Smooth muscle cell (in vitro differentiated cells): Measurements from ENCODE around the gene FAM107B. TPM values are rescaled to one million over a fixed set of nuclear protein-coding genes. Genes with fewer than 3 reads are reported as not detected.

Experiments
- DNase-seq: peaks from one replicate; lab custom pipeline; 2025; ENCODE audit not compliant: unreplicated experiment; lab: John Stamatoyannopoulos, UW
- H2AFZ ChIP-seq: fragments of 200-600 bp; sonication (generic); 2 replicates; pipeline ENCODE4 v1.6.0; 2016; ENCODE audit warnings: antibody characterized with exemption, low read depth, mild to moderate bottlenecking
- H3F3A ChIP-seq: fragments of 200-600 bp; sonication (generic); 2 replicates; pipeline ENCODE4 v1.6.0; 2017; ENCODE audit warnings: antibody characterized with exemption, low read depth
- H3K27ac ChIP-seq: fragments of 200-600 bp; sonication (generic); 2 replicates; pipeline ENCODE4 v1.5.1; 2016; ENCODE audit warnings: low read depth, mild to moderate bottlenecking
- H3K27me3 ChIP-seq: fragments of 200-600 bp; sonication (generic); 2 replicates; pipeline ENCODE4 v1.6.1; 2016; ENCODE audit warnings: low read depth, mild to moderate bottlenecking
- H3K36me3 ChIP-seq: fragments of 200-600 bp; sonication (generic); 2 replicates; pipeline ENCODE4 v1.5.1; 2016; ENCODE audit warnings: low read depth
- H3K4me1 ChIP-seq: fragments of 200-600 bp; sonication (generic); 2 replicates; pipeline ENCODE4 v1.5.1; 2016; ENCODE audit warnings: low read depth
- H3K4me2 ChIP-seq: fragments of 200-600 bp; sonication (generic); 2 replicates; pipeline ENCODE4 v1.6.0; 2016; ENCODE audit warnings: mild to moderate bottlenecking
- H3K4me3 ChIP-seq: fragments of 200-600 bp; sonication (generic); 2 replicates; pipeline ENCODE4 v1.5.1; 2016; ENCODE audit warnings: mild to moderate bottlenecking
- H3K79me2 ChIP-seq: fragments of 200-600 bp; sonication (generic); 2 replicates; pipeline ENCODE4 v1.6.0; 2016; ENCODE audit warnings: low read depth, mild to moderate bottlenecking
- H3K9ac ChIP-seq: fragments of 200-600 bp; sonication (generic); 2 replicates; pipeline ENCODE4 v1.6.0; 2016; ENCODE audit warnings: low read depth
- H3K9me3 ChIP-seq: fragments of 200-600 bp; sonication (generic); replicated peaks from 2 replicates; pipeline ENCODE4 v1.5.1; 2016; ENCODE audit warnings: low read depth
- H4K20me1 ChIP-seq: fragments of 200-600 bp; sonication (generic); 2 replicates; pipeline ENCODE4 v1.6.0; 2016; ENCODE audit warnings: low read depth
- WGBS: methylation state at CpG from one replicate; pipeline ENCODE4 v1.1.7; 2016; ENCODE audit warnings: low lambda C conversion rate; 5-methylcytosine and 5-hydroxymethylcytosine counted together
- polyA plus RNA-seq: library from polyadenylated mRNA; unstranded; fragments of >200 nt; fragmentation: Nextera tagmentation; extraction: Ambion mirVana; gene quantifications from 2 replicates; pipeline ENCODE4 v1.2.1, GENCODE V29; 2016
- total RNA-seq: library from RNA; depleted of rRNA; stranded (reverse); fragments of >200 nt; gene quantifications from 2 replicates; pipeline ENCODE4 v1.2.3, GENCODE V29; 2014
- TF ChIP-seq, protein P1 (sequence below): fragments of 200-600 bp; sonication (generic); IDR thresholded peaks from 2 replicates; pipeline ENCODE4 v1.5.1; 2017; ENCODE audit warnings: borderline replicate concordance, mild to moderate bottlenecking, antibody characterized with exemption; ENCODE audit not compliant: insufficient read depth, poor library complexity, severe bottlenecking

The FAM107B gene
- total and polyA plus RNA-seq, 2 experiments from 2014 or later: 8.7 to 9.0 TPM

DNA sequence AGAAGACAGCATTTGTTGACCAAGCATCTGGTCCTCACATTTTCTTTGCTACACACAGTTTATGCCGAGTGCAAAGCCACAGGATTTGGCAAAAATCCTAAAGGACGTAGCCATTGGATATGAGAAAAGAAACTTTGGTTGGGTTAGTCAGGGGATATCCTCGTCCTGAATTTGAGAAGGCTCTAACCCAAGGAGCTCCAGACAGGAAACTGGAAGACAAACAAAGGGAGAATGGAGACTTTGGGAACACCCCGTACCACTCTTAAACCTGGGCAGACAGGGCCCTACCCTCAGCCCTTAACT is 297.3 kb downstream of the FAM107B start:
- TF ChIP-seq, protein P1, sequence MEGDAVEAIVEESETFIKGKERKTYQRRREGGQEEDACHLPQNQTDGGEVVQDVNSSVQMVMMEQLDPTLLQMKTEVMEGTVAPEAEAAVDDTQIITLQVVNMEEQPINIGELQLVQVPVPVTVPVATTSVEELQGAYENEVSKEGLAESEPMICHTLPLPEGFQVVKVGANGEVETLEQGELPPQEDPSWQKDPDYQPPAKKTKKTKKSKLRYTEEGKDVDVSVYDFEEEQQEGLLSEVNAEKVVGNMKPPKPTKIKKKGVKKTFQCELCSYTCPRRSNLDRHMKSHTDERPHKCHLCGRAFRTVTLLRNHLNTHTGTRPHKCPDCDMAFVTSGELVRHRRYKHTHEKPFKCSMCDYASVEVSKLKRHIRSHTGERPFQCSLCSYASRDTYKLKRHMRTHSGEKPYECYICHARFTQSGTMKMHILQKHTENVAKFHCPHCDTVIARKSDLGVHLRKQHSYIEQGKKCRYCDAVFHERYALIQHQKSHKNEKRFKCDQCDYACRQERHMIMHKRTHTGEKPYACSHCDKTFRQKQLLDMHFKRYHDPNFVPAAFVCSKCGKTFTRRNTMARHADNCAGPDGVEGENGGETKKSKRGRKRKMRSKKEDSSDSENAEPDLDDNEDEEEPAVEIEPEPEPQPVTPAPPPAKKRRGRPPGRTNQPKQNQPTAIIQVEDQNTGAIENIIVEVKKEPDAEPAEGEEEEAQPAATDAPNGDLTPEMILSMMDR: no peak
- Histone ChIP-seq H2AFZ (no peak overlapping the region), H3K4me1 (peaks cover 5% of the 10 kb centered on the region), H3K27me3 (peaks cover 4% of the 10 kb centered on the region), H3K79me2 (no peaks in the 10 kb centered on the region), H3K9me3 (no peaks in the 10 kb centered on the region), H3K4me3 (no peak overlapping the region), H3K36me3 (no peaks in the 10 kb centered on the region), H3F3A (no peaks in the 10 kb centered on the region), H3K4me2 (no peak overlapping the region), H3K9ac (no peak overlapping the region), H3K27ac (no peak overlapping the region), H4K20me1 (no peaks in the 10 kb centered on the region)
- 72% methylated on average over 4 of the region's 4 CpGs for WGBS
- DNase-seq: no peak

DNA sequence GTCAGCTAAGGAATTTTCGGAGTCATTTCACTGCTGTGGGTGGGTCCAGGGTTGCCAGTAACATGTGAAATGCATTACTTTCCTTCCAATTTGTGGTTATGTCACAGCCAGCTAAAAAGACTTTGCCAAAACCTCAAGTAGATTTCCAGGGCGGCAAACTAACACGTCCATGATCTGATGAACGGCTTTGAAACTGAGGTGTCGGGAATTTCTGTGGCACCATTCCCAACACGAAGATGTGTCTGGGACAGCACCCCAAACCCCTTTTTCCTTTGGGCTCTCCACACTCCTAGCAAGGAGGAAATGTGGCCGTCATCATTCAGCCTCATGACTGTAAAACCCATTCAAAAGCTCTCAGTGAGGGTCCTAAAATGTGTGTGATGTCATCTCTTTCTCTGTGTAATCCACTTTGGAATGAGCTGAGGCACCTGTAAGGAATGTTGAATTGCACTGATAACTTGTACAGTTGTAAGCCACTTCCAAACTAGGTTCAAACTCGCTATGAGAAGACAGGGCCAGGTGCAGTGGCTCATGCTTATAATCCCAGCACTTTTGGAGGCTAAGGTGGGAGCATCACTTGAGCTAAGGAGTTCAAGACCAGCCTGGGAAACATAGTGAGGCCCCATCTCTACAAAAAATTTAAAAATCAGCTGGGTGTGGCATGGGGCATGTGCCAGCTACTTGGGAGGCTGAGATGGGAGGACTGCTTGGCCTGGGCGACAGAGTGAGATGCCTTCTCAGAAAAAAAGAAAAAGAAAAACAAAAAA is 297.9 kb downstream of the FAM107B start:
- Histone ChIP-seq H3K36me3 (no peaks in the 10 kb centered on the region), H4K20me1 (no peaks in the 10 kb centered on the region), H2AFZ (no peak overlapping the region), H3K27ac (peak overlapping the region; percentile 29), H3K27me3 (peaks cover 4% of the 10 kb centered on the region), H3K9ac (no peak overlapping the region), H3K4me3 (no peak overlapping the region), H3K79me2 (no peaks in the 10 kb centered on the region), H3K4me1 (peaks cover 5% of the 10 kb centered on the region), H3K4me2 (no peak overlapping the region), H3F3A (no peaks in the 10 kb centered on the region), H3K9me3 (no peaks in the 10 kb centered on the region)
- TF ChIP-seq, protein P1: no peak
- no peak for DNase-seq
- 70% methylated on average over 9 of the region's 9 CpGs for WGBS

DNA sequence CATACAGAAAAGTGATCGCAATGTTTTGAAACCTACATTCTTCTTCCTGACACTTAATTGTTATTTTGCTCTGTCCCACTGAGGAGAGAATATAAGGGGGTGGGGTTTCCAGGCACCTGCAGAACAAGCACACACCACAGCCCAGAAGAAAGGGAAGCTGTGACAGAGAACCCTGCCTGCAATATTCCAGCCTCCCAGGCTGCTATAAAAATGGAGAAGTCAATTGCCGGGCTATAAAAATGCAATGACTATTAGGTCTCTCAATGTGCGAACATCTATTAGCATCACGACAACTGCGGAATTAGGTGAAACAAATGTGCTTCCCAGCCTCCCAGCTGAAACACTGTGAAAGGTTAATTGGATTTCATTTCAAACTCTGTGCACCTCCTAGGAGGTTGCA is 298.7 kb downstream of the FAM107B start:
- H3K27me3 ChIP-seq: peaks cover 4% of the 10 kb centered on the region
- H3K9ac ChIP-seq: no peak overlapping the region
- H4K20me1 ChIP-seq: no peaks in the 10 kb centered on the region
- H3K36me3 ChIP-seq: no peaks in the 10 kb centered on the region
- DNase-seq: no peak
- no peaks in the 10 kb centered on the region for H3K79me2 ChIP-seq
- peaks cover 5% of the 10 kb centered on the region for H3K4me1 ChIP-seq
- 94% methylated on average over 5 of the region's 5 CpGs for WGBS
- H2AFZ ChIP-seq: no peak overlapping the region
- H3K4me3 ChIP-seq: no peak overlapping the region
- no peaks in the 10 kb centered on the region for H3K9me3 ChIP-seq
- TF ChIP-seq, protein P1: no peak
- no peaks in the 10 kb centered on the region for H3F3A ChIP-seq
- no peak overlapping the region for H3K4me2 ChIP-seq
- H3K27ac ChIP-seq: no peak overlapping the region

DNA sequence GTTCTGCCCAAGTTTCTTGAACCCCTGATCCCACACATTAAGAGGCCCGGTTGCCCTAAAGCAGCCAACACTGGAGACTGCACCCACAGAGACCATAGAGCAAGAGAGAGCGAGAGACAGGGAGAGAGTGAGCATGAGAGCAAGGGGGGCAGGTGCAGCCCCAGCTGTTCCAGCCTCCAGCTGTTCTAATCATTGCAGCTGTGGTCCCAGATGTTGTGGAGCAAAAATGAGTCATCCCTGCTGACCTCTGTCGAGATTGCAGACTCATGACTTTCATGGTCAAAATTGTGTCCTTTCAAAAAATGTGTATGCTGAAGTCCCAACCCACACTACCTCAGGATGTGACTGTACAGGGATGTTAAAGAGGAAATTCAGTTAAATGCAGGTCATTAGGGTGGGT is 300.0 kb downstream of the FAM107B start:
- H3F3A ChIP-seq: no peaks in the 10 kb centered on the region
- WGBS: 58% methylated on average over 3 of the region's 3 CpGs

More for the DNA sequence above, 300.0 kb downstream of the FAM107B start:
- no peaks in the 10 kb centered on the region for H3K36me3 ChIP-seq
- no peaks in the 10 kb centered on the region for H3K79me2 ChIP-seq
- H3K9ac ChIP-seq: no peak overlapping the region
- H3K9me3 ChIP-seq: no peaks in the 10 kb centered on the region
- no peak for DNase-seq
- TF ChIP-seq, protein P1: no peak
- H2AFZ ChIP-seq: no peak overlapping the region
- peaks cover 5% of the 10 kb centered on the region for H3K4me1 ChIP-seq
- H4K20me1 ChIP-seq: no peaks in the 10 kb centered on the region
- H3K27ac ChIP-seq: no peak overlapping the region
- no peak overlapping the region for H3K4me2 ChIP-seq
- H3K4me3 ChIP-seq: no peak overlapping the region
- H3K27me3 ChIP-seq: peaks cover 4% of the 10 kb centered on the region
